Measurements from ENCODE around the gene CREG1. TPM values are rescaled to one million over a fixed set of nuclear protein-coding genes. Genes with fewer than 3 reads are reported as not detected.

The CREG1 gene
- total RNA-seq, 1 donor from 2014 or later = 185 TPM

DNA sequence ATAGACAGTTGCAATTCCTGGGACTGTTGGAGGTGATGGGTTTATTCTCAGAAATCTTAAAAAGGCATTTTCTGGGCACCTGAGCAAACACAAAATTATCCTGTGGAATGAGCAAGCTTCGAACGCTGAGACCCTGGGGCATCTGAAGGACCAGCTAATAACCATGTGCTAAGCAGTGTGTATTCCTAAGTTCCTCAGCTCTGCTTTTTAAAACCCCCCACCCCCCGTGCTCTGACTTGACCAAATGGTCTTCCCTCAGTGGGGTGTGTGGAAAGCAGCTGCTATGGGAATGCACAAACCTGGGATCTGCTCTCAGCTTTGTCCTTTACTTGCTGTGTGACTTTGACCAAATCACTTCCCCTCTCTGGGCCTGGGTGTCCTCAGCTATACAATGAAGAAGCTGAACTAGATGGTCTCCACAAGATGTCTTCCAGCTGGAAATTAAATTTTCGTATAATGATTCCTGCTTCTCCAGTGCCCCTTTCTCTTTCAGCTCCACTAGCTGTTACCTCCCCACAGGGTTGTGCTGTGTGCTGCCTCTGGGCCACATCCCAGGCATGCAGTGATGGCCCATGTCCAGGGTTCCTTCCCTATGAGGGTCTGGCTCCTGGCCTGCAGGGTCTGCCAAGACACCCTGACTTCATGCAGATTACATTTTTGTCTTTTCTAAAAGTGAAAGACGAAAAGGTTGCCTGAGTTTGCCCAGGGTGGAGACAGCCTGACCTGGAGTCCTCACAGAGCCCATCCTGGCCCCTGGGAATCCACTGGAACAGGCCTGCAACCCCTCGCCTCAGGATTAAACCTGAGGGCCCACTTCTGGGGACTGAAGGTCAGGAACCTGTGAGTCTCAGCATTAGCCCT, 20.4 kb downstream of the CREG1 start:
- DNase-seq (ENCODE audit: low spot score) = no peak

DNA sequence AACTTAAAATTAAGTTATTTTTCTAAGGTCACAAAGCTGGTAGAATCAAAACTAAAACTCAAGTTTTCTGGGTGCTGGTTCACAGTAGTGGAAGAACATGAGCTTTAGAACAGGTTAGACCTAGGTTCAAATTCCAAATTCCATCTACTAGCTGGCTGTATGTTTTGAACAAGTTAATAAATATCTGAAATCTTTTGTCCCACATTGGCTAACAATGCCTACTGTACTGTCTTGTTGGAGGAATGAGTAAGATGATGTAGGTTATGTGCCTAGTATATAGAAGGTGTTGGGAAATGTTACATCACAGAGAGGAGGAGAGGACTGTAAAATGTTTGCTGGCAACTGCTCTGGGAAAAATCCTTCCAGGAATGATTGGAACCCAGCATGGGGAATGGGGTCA, 21.2 kb downstream of the CREG1 start:
- no peak for DNase-seq (ENCODE audit: low spot score)

GRCh38 chr1:167529829-167530474, 23.6 kb downstream of the CREG1 start:
- DNase-seq (ENCODE audit: low spot score) = no peak

DNA sequence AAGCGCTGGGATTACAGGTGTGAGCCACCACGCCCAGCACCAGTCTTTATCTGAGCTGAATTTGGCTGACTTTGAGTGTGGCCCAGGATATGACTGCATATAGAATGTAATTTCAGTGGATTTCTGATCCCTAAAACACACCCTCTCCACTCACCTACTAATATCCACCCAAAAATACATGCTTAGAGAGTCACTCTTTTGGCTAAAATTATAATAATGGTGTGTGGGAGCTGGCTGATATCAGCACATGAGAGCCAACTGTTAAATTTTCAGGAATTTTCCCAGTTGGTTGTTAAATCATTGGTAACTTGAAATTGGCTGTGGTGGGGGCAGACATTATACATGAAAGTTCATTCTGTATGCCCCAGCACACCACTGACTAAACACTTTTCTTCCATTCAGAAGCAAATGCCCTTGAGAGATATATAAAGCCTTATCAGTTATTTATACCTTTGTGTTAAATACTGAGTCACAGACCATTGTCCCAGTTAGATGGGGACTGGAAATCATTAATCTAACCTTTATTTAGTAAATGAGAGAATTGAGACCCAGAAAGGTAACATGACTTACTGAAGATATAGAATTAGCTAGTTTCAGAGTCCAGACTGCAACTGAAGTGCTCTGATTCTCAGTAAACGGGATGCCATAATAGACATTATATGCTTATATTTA, 25.4 kb downstream of the CREG1 start:
- no peak for DNase-seq (ENCODE audit: low spot score)

GRCh38 chr1:167526667-167527383, 26.7 kb downstream of the CREG1 start:
- no peak for DNase-seq (ENCODE audit: low spot score)

DNA sequence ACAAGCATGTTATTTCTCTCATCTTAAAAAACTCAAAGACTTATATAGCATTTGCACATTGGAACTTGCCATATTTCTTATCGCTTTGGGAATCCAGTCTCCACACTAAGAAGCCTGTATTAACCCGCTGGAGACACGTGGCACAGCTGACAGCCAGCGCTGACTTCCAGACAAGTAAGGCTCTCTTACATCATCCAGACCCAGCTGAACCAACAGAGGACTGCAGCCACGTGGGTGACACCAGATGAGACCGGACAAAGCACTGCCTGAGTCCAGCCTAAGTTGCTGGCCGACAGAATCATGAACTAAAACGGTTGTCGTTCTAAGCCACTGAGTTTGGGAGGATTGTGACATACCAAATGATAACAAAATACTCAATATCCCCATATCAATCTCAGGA, 28.9 kb downstream of the CREG1 start:
- no peak for DNase-seq (ENCODE audit: low spot score)

GRCh38 chr1:167522246-167522645, 31.3 kb downstream of the CREG1 start:
- no peak for DNase-seq (ENCODE audit: low spot score)

DNA sequence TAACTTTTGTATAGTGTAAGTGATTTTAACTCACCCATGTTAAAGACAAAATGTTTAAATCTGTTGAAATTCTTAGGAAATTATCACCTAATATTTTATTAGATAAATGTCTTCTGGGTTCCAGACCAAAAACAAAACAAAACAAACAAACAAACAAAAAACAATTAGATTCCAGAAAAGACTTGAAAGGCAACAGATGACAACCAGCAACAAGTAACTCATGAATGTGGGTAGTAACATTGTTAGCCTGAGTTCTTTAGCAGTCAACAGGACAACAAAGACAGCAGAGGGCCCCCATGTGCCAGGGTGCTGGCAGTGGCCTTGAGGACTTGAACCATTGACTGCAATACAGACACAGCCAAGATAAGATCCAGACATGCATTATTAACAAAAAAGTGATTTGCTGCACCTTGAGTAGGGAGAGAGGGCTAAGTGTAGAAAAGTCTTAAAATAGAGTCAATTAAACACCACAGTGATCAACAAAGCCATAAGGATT, 32.8 kb downstream of the CREG1 start:
- DNase-seq (ENCODE audit: low spot score) = no peak

- no peak for DNase-seq (ENCODE audit: low spot score)
These were observed 35.2 kb downstream of the CREG1 start, which contains the start of gene CD247 for GRCh38 chr1:167518331-167518700. Gene CD247 (minus strand): TSS chr1:167518529. CDS start chr1:167518465, 64 bp downstream.

DNA sequence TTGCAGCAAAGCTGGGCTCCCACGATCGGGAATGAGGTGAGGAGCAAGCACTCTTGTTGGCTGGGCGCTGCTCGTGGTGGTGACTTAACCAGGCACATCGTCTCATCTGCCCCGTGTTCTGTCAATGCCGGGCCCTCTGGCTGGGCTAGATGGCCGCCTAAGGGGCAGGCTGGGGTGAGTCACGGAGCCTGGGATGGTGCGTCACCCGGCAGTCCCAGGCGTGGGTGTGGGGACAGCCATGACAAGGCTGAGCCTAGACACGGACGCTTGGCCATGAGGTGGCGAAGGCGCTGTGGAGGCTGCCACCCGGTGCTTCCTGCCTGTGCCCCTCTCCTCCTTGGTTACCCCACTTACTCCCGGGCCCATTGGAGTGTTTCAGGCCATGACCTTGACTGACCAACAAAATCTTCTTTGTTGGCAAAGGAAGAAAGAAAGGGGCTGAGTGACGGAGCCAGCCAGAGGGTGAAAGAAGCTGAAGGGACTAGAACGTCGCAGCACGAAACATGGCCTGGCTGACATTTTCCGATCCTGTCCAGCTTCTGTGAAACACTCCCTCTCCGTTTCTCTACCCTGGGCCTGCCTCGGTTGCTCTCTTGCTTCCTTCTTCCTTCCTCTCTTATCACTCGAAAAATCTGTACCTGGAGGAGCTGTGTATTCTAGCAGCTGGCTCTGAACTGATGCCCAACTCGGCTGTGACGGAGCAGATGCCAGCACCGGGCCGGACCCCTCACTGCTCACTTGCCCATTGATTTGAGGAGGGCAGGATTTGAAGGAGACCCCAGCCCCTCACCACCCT, 35.8 kb downstream of the CREG1 start:
- no peak for DNase-seq (ENCODE audit: low spot score)

- no peak for DNase-seq (ENCODE audit: low spot score)
These were observed 36.9 kb downstream of the CREG1 start for GRCh38 chr1:167516404-167517388.

- DNase-seq (ENCODE audit: low spot score) = no peak
These were observed 37.7 kb downstream of the CREG1 start for GRCh38 chr1:167515893-167516321.

GRCh38 chr1:167515461-167515860, 38.1 kb downstream of the CREG1 start:
- DNase-seq (ENCODE audit: low spot score) = no peak

DNA sequence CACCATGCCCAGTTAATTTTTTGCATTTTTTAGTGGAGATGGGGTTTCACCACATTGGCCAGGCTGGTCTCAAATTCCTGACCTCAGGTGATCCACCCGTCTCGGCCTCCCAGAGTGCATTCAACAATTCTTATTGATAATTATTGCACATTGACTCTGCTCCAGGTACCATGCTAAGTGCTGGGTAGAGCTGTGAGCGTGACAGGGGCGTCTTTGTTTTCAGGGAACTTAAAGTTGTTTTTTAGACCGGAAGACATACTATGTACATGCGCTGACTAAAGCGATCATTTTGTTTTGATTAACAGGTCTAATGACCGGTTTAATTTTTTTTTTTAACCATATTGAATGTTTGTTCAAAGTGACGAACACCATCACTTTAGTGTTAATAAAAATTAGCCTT, 39.3 kb downstream of the CREG1 start:
- DNase-seq (ENCODE audit: low spot score) = no peak

GRCh38 chr1:167512046-167512654, 41.4 kb downstream of the CREG1 start:
- no peak for DNase-seq (ENCODE audit: low spot score)

DNA sequence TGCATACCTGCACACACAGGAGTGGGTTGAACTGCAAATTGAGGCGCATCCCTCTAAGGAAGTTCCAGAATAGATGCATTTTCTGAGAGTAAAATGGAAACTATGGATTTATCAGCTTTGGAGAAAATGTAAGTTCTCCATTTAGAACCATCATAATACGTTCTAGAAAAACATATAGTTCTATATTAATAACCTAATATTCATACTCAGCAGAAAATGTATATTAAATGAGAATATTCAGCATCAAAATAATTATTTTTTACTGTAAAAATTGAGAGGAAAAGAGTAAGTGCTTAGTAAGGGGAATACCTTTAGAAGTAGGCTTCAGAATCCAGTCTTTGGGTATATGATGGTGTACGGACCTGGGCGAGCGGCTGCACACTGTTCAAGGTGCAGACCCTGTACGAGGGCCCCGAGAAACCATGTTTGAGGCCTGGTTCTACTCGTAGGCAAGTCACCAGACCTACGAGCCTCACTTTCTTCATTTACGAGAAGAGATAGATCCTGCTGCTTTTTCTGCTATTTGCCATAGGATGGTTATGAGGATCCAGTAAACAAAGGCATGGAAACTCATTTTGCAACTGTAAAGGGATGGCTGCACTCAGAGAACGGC, 42.1 kb downstream of the CREG1 start:
- DNase-seq (ENCODE audit: low spot score) = no peak

- no peak for DNase-seq (ENCODE audit: low spot score)
These were observed 42.7 kb downstream of the CREG1 start for GRCh38 chr1:167510881-167511280.

DNA sequence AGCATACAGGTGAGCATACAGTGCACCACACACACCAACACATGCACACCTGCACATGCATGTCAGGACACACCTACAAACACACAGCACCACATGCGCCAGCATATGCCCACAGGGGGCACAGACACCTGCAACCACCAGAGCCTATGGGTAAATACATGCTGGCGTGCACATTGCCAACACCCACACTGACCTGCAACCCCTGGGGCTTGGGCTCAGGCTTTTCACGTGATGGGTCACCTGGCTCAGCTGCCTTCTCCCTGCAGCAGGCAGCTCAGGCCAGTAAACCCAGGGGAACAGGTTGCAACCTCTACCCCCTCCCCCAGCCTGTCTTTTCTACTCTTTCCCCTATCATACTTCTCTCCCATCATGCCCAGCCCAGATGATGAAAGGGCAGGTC, 43.3 kb downstream of the CREG1 start:
- no peak for DNase-seq (ENCODE audit: low spot score)

All from mesenteric fat pad (tissue), 1 donor.